CD8-positive, alpha-beta memory T cell (primary cell): ENCODE results near the gene PRKAG1. TPM values are rescaled to one million over a fixed set of nuclear protein-coding genes. Genes with fewer than 3 reads are reported as not detected.

Experiments used
- CTCF ChIA-PET: fragments of 350-600 bp; sonication (Branson Sonifier 250); formaldehyde crosslinking; loops from one replicate; lab custom pipeline; 2021; ENCODE audit warnings: antibody characterized with exemption; lab: Charles Lee
- POLR2A ChIA-PET: fragments of 350-600 bp; sonication (Branson Sonifier 250); formaldehyde crosslinking; loops from one replicate; lab custom pipeline; 2021; ENCODE audit warnings: antibody characterized with exemption; lab: Charles Lee
- DNase-seq, 5 donors: peaks; one replicate each; pipeline versions ENCODE4 v3.0.0 to v3.0.0-alpha.2; 2020 to 2022; ENCODE audit warnings: mixed read lengths in 1 of 5
- H3K27ac ChIP-seq: one replicate; pipeline ENCODE4 v1.7.0; 2013; ENCODE audit warnings: low read depth, mild to moderate bottlenecking, low read length, moderate library complexity
- H3K27me3 ChIP-seq: 2 replicates; pipeline ENCODE4 v1.7.0; 2013; ENCODE audit warnings: low read length, mild to moderate bottlenecking; ENCODE audit not compliant: insufficient read depth, poor library complexity, severe bottlenecking
- H3K36me3 ChIP-seq: 2 replicates; pipeline ENCODE4 v1.7.0; 2013; ENCODE audit warnings: mild to moderate bottlenecking, low read length, moderate library complexity; ENCODE audit not compliant: insufficient read depth
- H3K4me1 ChIP-seq: 2 replicates; pipeline ENCODE4 v1.7.0; 2013; ENCODE audit warnings: mild to moderate bottlenecking, low read length, moderate library complexity; ENCODE audit not compliant: insufficient read depth
- H3K4me3 ChIP-seq: 2 replicates; pipeline ENCODE4 v1.7.0; 2013; ENCODE audit warnings: mild to moderate bottlenecking, low read length
- H3K9me3 ChIP-seq: 2 replicates; pipeline ENCODE4 v1.7.0; 2013; ENCODE audit warnings: mild to moderate bottlenecking, low read length
- H3K27ac Mint-ChIP-seq, 8 donors: one replicate each; pipeline ENCODE4 v1.8.0; 2020 to 2021; ENCODE audit warnings: mixed read lengths in 8 of 8, mild to moderate bottlenecking in 6 of 8, inconsistent platforms in 3 of 8, moderate library complexity in 3 of 8
- H3K27me3 Mint-ChIP-seq, 2 donors: one replicate each; pipeline ENCODE4 v1.8.0; 2020 to 2021; ENCODE audit warnings: mixed read lengths in 2 of 2, mild to moderate bottlenecking in 1 of 2, moderate library complexity in 1 of 2
- H3K36me3 Mint-ChIP-seq, 3 donors: one replicate each; pipeline ENCODE4 v1.8.0; 2020 to 2021; ENCODE audit warnings: mixed read lengths in 3 of 3, inconsistent platforms in 1 of 3, mild to moderate bottlenecking in 1 of 3
- H3K4me1 Mint-ChIP-seq, 3 donors: one replicate each; pipeline ENCODE4 v1.8.0; 2020 to 2021; ENCODE audit warnings: mixed read lengths in 3 of 3, inconsistent platforms in 1 of 3, mild to moderate bottlenecking in 1 of 3
- H3K4me3 Mint-ChIP-seq, 7 donors: one replicate each; pipeline ENCODE4 v1.8.0; 2020 to 2021; ENCODE audit warnings: mixed read lengths in 7 of 7, mild to moderate bottlenecking in 6 of 7, moderate library complexity in 4 of 7, inconsistent platforms in 2 of 7
- H3K9me3 Mint-ChIP-seq, 5 donors: one replicate each; pipeline ENCODE4 v1.8.0; 2020 to 2022; ENCODE audit warnings: mixed read lengths in 5 of 5, mild to moderate bottlenecking in 3 of 5, moderate library complexity in 2 of 5, inconsistent platforms in 1 of 5
- polyA plus RNA-seq: library from polyadenylated mRNA; unstranded; fragments of 300-500 nt; fragmentation: Illumina TruSeq; gene quantifications from one replicate; pipeline ENCODE4 v1.2.3, GENCODE V29; 2021
- total RNA-seq, 2 experiments: library from RNA; stranded (reverse); gene quantifications; one replicate each; pipeline ENCODE4 v1.2.3, GENCODE V29; 2021

PRKAG1 gene
- total and polyA plus RNA-seq, 3 experiments from 2014 or later: 45.9 to 78.3 (median 73.3) TPM

DNA sequence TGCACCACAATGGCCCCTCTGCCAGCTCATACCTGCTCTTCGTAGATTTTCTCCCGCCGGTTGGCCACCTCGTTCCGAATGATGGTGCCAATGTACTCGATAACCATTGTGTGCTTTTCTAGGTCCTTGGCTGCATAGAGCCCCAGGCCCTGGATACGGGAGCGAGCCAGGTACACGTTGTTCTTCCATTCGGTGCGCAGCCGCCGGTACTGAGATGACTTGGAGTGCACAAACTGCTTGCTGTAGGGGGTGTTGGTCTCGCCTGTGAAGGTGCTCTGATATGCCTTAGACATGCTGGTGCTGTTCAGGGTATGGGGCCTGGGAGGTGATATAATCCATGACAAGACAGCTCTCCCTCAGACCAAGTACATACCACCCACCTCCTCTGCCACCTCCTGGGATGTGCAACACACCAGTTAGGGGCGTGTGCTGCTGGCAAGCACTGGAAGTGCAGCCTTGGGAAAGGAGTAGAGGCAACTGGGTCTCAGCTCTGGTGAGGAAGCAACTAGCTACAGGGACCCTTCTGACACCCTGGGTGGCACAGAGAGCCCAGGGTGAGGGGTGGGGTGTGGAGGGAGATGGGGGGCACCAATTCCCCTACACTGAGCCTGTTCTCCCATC lies 4.1 kb upstream of the PRKAG1 start:
- CTCF ChIA-PET: interaction anchor here (1.0 kb wide), 1 partner anchor 170 kb away, joined by 3 read pairs; no protein-coding TSS in a partner anchor
- peaks cover 4 to 77% (median 17%) of the 10 kb centered on the region in 3 donors for H3K36me3 Mint-ChIP-seq
- POLR2A ChIA-PET: interaction anchor here (0.6 kb wide), 1 partner anchor 76 kb away, joined by 3 read pairs; no protein-coding TSS in a partner anchor

GRCh38 chr12:49021292-49021915 lies 2.8 kb upstream of the PRKAG1 start:
- H3K4me1 ChIP-seq: peaks cover 22% of the 10 kb centered on the region
- DNase-seq: peak in 1 of 5 donors; percentile 43
- H3K4me3 Mint-ChIP-seq: peak overlapping the region in 1 of 7 donors; percentile 37
- peaks cover 0 to 1% of the 10 kb centered on the region in 2 donors for H3K27me3 Mint-ChIP-seq
- peaks cover 9 to 68% (median 20%) of the 10 kb centered on the region in 3 donors for H3K36me3 Mint-ChIP-seq
- no peaks in the 10 kb centered on the region for H3K9me3 ChIP-seq
- POLR2A ChIA-PET: no interaction called here
- no peaks in the 10 kb centered on the region for H3K9me3 Mint-ChIP-seq
- H3K27ac ChIP-seq: no peak overlapping the region
- peaks cover 22 to 36% (median 31%) of the 10 kb centered on the region in 3 donors for H3K4me1 Mint-ChIP-seq
- H3K27ac Mint-ChIP-seq: peak overlapping the region; percentile 78 to 100 (median 94)
- CTCF ChIA-PET: interaction anchor here (0.7 to 2.7 kb wide), 2 partner anchors 13 to 25 kb away, joined by 3 to 15 read pairs; no protein-coding TSS in a partner anchor
- no peaks in the 10 kb centered on the region for H3K27me3 ChIP-seq
- H3K36me3 ChIP-seq: peaks cover 30% of the 10 kb centered on the region
- H3K4me3 ChIP-seq: no peak overlapping the region

More for the DNA sequence above, 4.1 kb upstream of the PRKAG1 start:
- DNase-seq: peak in 1 of 5 donors; percentile 41
- H3K27me3 ChIP-seq: no peaks in the 10 kb centered on the region
- Mint-ChIP-seq H3K9me3 (no peaks in the 10 kb centered on the region), H3K4me3 (peak overlapping the region in 1 of 7 donors; percentile 66), H3K27me3 (peaks cover 0 to under 1% of the 10 kb centered on the region in 2 donors), H3K4me1 (peaks cover 14 to 23% (median 18%) of the 10 kb centered on the region in 3 donors), H3K27ac (peak overlapping the region; percentile 78 to 100 (median 94))
- H3K4me1 ChIP-seq: peaks cover 13% of the 10 kb centered on the region
- no peaks in the 10 kb centered on the region for H3K9me3 ChIP-seq
- no peak overlapping the region for H3K4me3 ChIP-seq
- H3K27ac ChIP-seq: no peak overlapping the region
- H3K36me3 ChIP-seq: peaks cover 35% of the 10 kb centered on the region

DNA sequence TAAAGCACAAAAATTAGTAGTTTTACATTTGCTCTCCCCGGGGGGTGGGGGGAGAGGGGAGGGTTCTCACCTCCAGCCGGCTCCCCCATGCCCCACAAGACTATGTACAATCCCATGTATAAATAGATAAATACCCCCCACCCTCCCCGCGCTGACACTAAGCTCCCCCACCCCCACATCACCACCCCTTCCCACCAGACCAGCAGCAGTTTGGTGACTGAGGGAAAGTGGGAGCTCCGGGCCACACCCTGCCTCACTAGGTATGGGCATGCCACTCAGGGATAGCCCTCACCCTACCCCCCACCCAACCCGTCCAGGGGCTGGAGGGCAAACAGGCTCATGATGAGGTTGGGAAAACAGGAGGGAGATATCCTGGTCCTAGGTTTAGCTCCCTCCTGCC lies 1.9 kb upstream of the PRKAG1 start:
- H3K36me3 Mint-ChIP-seq: peaks cover 8 to 66% (median 17%) of the 10 kb centered on the region in 3 donors
- H3K4me1 Mint-ChIP-seq: peaks cover 22 to 43% (median 36%) of the 10 kb centered on the region in 3 donors
- no peaks in the 10 kb centered on the region for H3K9me3 Mint-ChIP-seq
- Histone ChIP-seq H3K36me3 (peaks cover 22% of the 10 kb centered on the region), H3K9me3 (no peaks in the 10 kb centered on the region), H3K4me1 (peaks cover 22% of the 10 kb centered on the region), H3K4me3 (no peak overlapping the region), H3K27ac (no peak overlapping the region), H3K27me3 (no peaks in the 10 kb centered on the region)
- H3K27ac Mint-ChIP-seq: peak overlapping the region; percentile 66 to 100 (median 90)
- ChIA-PET POLR2A (interaction anchor here (1.1 kb wide), 1 partner anchor 120 kb away, joined by 3 read pairs; no protein-coding TSS in a partner anchor), CTCF (interaction anchor here (0.7 to 2.7 kb wide), 8 partner anchors 9 to 95 kb away, joined by 3 to 15 read pairs (median 4); partner anchors contain the start of genes ARF3, DDN and FKBP11)
- peak in 1 of 5 donors; percentile 49 for DNase-seq
- H3K27me3 Mint-ChIP-seq: peaks cover 0 to 1% of the 10 kb centered on the region in 2 donors
- H3K4me3 Mint-ChIP-seq: no peak overlapping the region

- Histone ChIP-seq H3K36me3 (peaks cover 14% of the 10 kb centered on the region), H3K4me3 (no peak overlapping the region), H3K9me3 (no peaks in the 10 kb centered on the region), H3K4me1 (peaks cover 22% of the 10 kb centered on the region), H3K27ac (peak overlapping the region; percentile 92), H3K27me3 (no peaks in the 10 kb centered on the region)
- Mint-ChIP-seq H3K9me3 (no peaks in the 10 kb centered on the region), H3K27me3 (peaks cover 0 to 1% of the 10 kb centered on the region in 2 donors), H3K27ac (peak overlapping the region; percentile 98 to 100 (median 99)), H3K4me3 (peak overlapping the region; percentile 69 to 98 (median 94)), H3K4me1 (peaks cover 26 to 50% (median 41%) of the 10 kb centered on the region in 3 donors), H3K36me3 (peaks cover 8 to 60% (median 17%) of the 10 kb centered on the region in 3 donors)
- DNase-seq: peak in 4 of 5 donors; percentile 24 to 63 (median 40)
- POLR2A ChIA-PET: interaction anchor here (0.6 to 1.1 kb wide), 2 partner anchors 19 to 119 kb away, joined by 3 read pairs; no protein-coding TSS in a partner anchor
- CTCF ChIA-PET: interaction anchor here (0.7 to 2.7 kb wide), 8 partner anchors 9 to 94 kb away, joined by 3 to 15 read pairs (median 4); partner anchors contain the start of genes ARF3, DDN and FKBP11
Measured at GRCh38 chr12:49019443-49020324, 1.1 kb upstream of the PRKAG1 start.

DNA sequence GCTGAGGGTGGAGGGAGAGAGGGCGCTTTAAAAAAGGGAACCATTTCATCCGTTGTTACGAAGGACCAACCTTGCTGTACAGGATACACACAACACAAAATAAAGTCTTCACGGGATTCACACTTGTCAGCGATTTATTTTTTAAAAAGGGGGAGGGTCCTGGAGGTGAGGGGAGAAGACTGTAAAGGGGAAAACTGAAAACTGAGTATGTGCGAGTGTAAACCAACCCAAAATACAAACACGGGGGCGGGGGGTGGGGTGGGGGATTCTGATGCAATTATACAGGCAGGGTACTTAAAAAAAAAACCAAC lies 499 bp upstream of the PRKAG1 start:
- Mint-ChIP-seq H3K27me3 (peaks cover 0 to 1% of the 10 kb centered on the region in 2 donors), H3K4me3 (peak overlapping the region; percentile 85 to 98 (median 94)), H3K27ac (peak overlapping the region; percentile 98 to 100 (median 99)), H3K36me3 (peaks cover 8 to 58% (median 17%) of the 10 kb centered on the region in 3 donors), H3K9me3 (no peaks in the 10 kb centered on the region), H3K4me1 (peaks cover 26 to 55% (median 41%) of the 10 kb centered on the region in 3 donors)
- ChIA-PET POLR2A (interaction anchor here (0.6 to 1.1 kb wide), 2 partner anchors 18 to 118 kb away, joined by 3 read pairs; no protein-coding TSS in a partner anchor), CTCF (interaction anchor here (1.0 to 2.7 kb wide), 3 partner anchors 10 to 31 kb away, joined by 4 to 15 read pairs (median 5); no protein-coding TSS in a partner anchor)
- peak overlapping the region; percentile 92 for H3K27ac ChIP-seq
- no peak for DNase-seq
- H3K27me3 ChIP-seq: no peaks in the 10 kb centered on the region
- H3K4me3 ChIP-seq: peak overlapping the region; percentile 79
- peaks cover 22% of the 10 kb centered on the region for H3K4me1 ChIP-seq
- peaks cover 9% of the 10 kb centered on the region for H3K36me3 ChIP-seq
- H3K9me3 ChIP-seq: no peaks in the 10 kb centered on the region

- H3K27me3 ChIP-seq: no peaks in the 10 kb centered on the region
- peak overlapping the region; percentile 89 for H3K4me3 ChIP-seq
- H3K27ac Mint-ChIP-seq: peak overlapping the region; percentile 98 to 100 (median 99)
- H3K27me3 Mint-ChIP-seq: peaks cover 0 to 1% of the 10 kb centered on the region in 2 donors
- H3K9me3 ChIP-seq: no peaks in the 10 kb centered on the region
- peaks cover 10% of the 10 kb centered on the region for H3K36me3 ChIP-seq
- H3K4me1 ChIP-seq: peaks cover 22% of the 10 kb centered on the region
- peak overlapping the region; percentile 92 for H3K27ac ChIP-seq
- peak overlapping the region; percentile 85 to 98 (median 94) for H3K4me3 Mint-ChIP-seq
- DNase-seq: peak in 2 of 5 donors; percentile 14 to 54
- ChIA-PET POLR2A (interaction anchor here (0.6 to 0.8 kb wide), 2 partner anchors 29 to 246 kb away, joined by 3 to 5 read pairs; no protein-coding TSS in a partner anchor), CTCF (interaction anchor here (0.8 to 3.3 kb wide), 6 partner anchors 21 to 165 kb away, joined by 3 to 14 read pairs (median 4); partner anchors contain the start of gene WNT1)
- H3K36me3 Mint-ChIP-seq: peaks cover 8 to 56% (median 17%) of the 10 kb centered on the region in 3 donors
- peaks cover 26 to 55% (median 41%) of the 10 kb centered on the region in 3 donors for H3K4me1 Mint-ChIP-seq
- no peaks in the 10 kb centered on the region for H3K9me3 Mint-ChIP-seq
Measured at GRCh38 chr12:49017891-49018260, 700 bp downstream of the PRKAG1 start.

DNA sequence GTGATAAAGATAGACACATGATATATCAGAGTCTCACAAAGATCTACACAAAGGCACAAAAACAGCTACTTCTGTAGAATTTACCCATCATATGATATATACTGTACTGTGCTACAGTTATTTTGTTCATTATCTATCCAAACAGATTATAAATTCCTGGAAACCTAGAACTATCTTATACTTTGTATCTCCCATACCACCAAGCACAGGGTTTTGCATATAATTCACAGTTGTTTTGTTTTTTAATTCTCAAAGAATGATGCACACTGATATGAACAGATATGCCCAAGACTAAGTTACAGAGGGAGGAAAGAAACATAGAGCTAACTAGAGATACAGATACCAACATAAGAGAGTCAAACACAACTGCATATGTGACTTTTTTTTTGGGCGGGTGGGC lies 3.4 kb downstream of the PRKAG1 start:
- Histone ChIP-seq H3K4me1 (peaks cover 22% of the 10 kb centered on the region), H3K27ac (no peak overlapping the region), H3K27me3 (no peaks in the 10 kb centered on the region), H3K4me3 (no peak overlapping the region), H3K36me3 (peaks cover 18% of the 10 kb centered on the region), H3K9me3 (no peaks in the 10 kb centered on the region)
- no peaks in the 10 kb centered on the region for H3K9me3 Mint-ChIP-seq
- peak overlapping the region in 5 of 8 donors; percentile 41 to 84 (median 82) for H3K27ac Mint-ChIP-seq
- H3K4me1 Mint-ChIP-seq: peaks cover 26 to 55% (median 41%) of the 10 kb centered on the region in 3 donors
- POLR2A ChIA-PET: no interaction called here
- H3K4me3 Mint-ChIP-seq: peak overlapping the region in 1 of 7 donors; percentile 80
- peaks cover 0 to 1% of the 10 kb centered on the region in 2 donors for H3K27me3 Mint-ChIP-seq
- CTCF ChIA-PET: interaction anchor here (1.4 to 3.7 kb wide), 5 partner anchors 17 to 74 kb away, joined by 4 to 18 read pairs (median 4); partner anchors contain the start of gene DDN
- H3K36me3 Mint-ChIP-seq: peaks cover 12 to 64% (median 16%) of the 10 kb centered on the region in 3 donors
- no peak for DNase-seq
